Measurements from ENCODE around the gene ANXA8.
"Not testable (repeated sequence)": the region's sequence is repeated elsewhere in the genome, so short reads cannot be mapped to it uniquely, and the experiment has no call there.

- TF ChIP-seq, protein P1, sequence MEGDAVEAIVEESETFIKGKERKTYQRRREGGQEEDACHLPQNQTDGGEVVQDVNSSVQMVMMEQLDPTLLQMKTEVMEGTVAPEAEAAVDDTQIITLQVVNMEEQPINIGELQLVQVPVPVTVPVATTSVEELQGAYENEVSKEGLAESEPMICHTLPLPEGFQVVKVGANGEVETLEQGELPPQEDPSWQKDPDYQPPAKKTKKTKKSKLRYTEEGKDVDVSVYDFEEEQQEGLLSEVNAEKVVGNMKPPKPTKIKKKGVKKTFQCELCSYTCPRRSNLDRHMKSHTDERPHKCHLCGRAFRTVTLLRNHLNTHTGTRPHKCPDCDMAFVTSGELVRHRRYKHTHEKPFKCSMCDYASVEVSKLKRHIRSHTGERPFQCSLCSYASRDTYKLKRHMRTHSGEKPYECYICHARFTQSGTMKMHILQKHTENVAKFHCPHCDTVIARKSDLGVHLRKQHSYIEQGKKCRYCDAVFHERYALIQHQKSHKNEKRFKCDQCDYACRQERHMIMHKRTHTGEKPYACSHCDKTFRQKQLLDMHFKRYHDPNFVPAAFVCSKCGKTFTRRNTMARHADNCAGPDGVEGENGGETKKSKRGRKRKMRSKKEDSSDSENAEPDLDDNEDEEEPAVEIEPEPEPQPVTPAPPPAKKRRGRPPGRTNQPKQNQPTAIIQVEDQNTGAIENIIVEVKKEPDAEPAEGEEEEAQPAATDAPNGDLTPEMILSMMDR (IDR thresholded peaks at IDR 0.05; ENCODE audit: insufficient read depth, low read depth, low read length): not testable (repeated sequence)
- not testable (repeated sequence) for TF ChIP-seq EZH2 (IDR thresholded peaks at IDR 0.05; ENCODE audit: insufficient read depth, low read length)
Observed at GRCh38 chr10:47483923-47484322, at the start of gene ANXA8.
